ENCODE measurements around the gene COL4A2.

Gene COL4A2

GRCh38 chr13:110374431-110375370, 67.6 kb downstream of the COL4A2 start:
- no peak for DNase-seq
- in situ Hi-C loops (cut with HindIII; ENCODE audit: low pct_ligation_motif_present, low sequenced_read_pairs) = no loop called here
- Histone ChIP-seq H3K27me3 (replicated peaks) (no peaks in the 10 kb centered on the region), H3K36me3 (replicated peaks) (peaks cover 24% of the 10 kb centered on the region), H3K27ac (peak overlapping the region; percentile 95), H3K4me3 (ENCODE audit: low read depth, low read length) (no peak overlapping the region)
- TF ChIP-seq, protein P1, sequence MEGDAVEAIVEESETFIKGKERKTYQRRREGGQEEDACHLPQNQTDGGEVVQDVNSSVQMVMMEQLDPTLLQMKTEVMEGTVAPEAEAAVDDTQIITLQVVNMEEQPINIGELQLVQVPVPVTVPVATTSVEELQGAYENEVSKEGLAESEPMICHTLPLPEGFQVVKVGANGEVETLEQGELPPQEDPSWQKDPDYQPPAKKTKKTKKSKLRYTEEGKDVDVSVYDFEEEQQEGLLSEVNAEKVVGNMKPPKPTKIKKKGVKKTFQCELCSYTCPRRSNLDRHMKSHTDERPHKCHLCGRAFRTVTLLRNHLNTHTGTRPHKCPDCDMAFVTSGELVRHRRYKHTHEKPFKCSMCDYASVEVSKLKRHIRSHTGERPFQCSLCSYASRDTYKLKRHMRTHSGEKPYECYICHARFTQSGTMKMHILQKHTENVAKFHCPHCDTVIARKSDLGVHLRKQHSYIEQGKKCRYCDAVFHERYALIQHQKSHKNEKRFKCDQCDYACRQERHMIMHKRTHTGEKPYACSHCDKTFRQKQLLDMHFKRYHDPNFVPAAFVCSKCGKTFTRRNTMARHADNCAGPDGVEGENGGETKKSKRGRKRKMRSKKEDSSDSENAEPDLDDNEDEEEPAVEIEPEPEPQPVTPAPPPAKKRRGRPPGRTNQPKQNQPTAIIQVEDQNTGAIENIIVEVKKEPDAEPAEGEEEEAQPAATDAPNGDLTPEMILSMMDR (IDR thresholded peaks at IDR 0.05; ENCODE audit: low read depth, low read length, missing control alignments) = no peak

DNA sequence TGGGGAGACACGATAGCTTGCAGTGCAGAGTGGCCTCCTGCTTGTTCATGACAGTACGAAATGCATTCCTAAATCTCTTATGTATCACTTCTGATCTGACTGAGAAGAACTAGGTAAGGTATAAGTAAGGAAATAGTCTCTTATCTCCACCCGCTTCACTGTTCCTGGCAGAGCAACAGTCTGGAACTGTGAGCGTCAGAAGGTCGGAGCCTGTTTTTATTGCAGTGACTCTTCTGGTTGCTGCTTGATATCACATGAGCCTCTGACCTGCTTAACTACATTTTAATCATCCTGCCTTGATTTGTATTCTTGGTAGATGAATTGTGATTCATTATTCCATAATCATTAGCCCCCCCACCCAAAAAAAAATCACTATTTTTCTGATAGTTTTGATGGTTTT, 69.0 kb downstream of the COL4A2 start:
- peak overlapping the region; percentile 95 for H3K27ac ChIP-seq
- in situ Hi-C loops (cut with HindIII; ENCODE audit: low pct_ligation_motif_present, low sequenced_read_pairs) = no loop called here
- TF ChIP-seq, protein P1 (IDR thresholded peaks at IDR 0.05; ENCODE audit: low read depth, low read length, missing control alignments) = no peak
- peak; percentile 63 for DNase-seq
- no peaks in the 10 kb centered on the region for H3K27me3 ChIP-seq (replicated peaks)
- H3K36me3 ChIP-seq (replicated peaks) = peaks cover 25% of the 10 kb centered on the region
- no peak overlapping the region for H3K4me3 ChIP-seq (ENCODE audit: low read depth, low read length)

- DNase-seq = no peak
- TF ChIP-seq, protein P1 (IDR thresholded peaks at IDR 0.05; ENCODE audit: low read depth, low read length, missing control alignments) = no peak
- Histone ChIP-seq H3K27me3 (replicated peaks) (no peaks in the 10 kb centered on the region), H3K4me3 (ENCODE audit: low read depth, low read length) (no peak overlapping the region), H3K27ac (peak overlapping the region; percentile 95), H3K36me3 (replicated peaks) (peaks cover 31% of the 10 kb centered on the region)
- in situ Hi-C loops (cut with HindIII; ENCODE audit: low pct_ligation_motif_present, low sequenced_read_pairs) = no loop called here
Observed at GRCh38 chr13:110377178-110377825, 70.2 kb downstream of the COL4A2 start.

DNA sequence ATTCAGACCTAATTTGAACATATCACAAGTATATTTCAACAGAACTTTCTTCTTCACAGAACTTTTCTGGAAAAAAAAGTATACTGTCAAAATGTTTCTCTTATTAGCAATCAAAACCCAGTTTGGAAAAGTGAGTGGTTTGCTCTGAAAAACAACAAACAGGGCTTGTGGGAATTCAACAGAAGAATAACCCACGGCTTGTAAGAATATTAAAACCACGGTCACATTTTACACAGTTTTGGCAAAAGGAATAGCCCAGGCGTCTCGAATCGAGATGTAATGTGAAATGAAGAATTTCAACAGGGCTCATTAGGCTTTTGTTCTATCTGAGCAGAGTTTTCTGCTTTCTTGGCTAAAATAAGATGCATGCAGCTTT, 70.7 kb downstream of the COL4A2 start:
- no peaks in the 10 kb centered on the region for H3K27me3 ChIP-seq (replicated peaks)
- H3K27ac ChIP-seq = peak overlapping the region; percentile 95
- in situ Hi-C loops (cut with HindIII; ENCODE audit: low pct_ligation_motif_present, low sequenced_read_pairs) = no loop called here
- peaks cover 31% of the 10 kb centered on the region for H3K36me3 ChIP-seq (replicated peaks)
- no peak overlapping the region for H3K4me3 ChIP-seq (ENCODE audit: low read depth, low read length)
- TF ChIP-seq, protein P1 (IDR thresholded peaks at IDR 0.05; ENCODE audit: low read depth, low read length, missing control alignments) = no peak
- DNase-seq = no peak

GRCh38 chr13:110379358-110379757, 72.3 kb downstream of the COL4A2 start:
- in situ Hi-C loops (cut with HindIII; ENCODE audit: low pct_ligation_motif_present, low sequenced_read_pairs) = no loop called here
- H3K27me3 ChIP-seq (replicated peaks) = no peaks in the 10 kb centered on the region
- peaks cover 37% of the 10 kb centered on the region for H3K36me3 ChIP-seq (replicated peaks)
- H3K27ac ChIP-seq = peak overlapping the region; percentile 95
- no peak for DNase-seq
- H3K4me3 ChIP-seq (ENCODE audit: low read depth, low read length) = no peak overlapping the region
- TF ChIP-seq, protein P1 (IDR thresholded peaks at IDR 0.05; ENCODE audit: low read depth, low read length, missing control alignments) = no peak
